ENCODE results near the gene RGS9.
"Not testable (repeated sequence)": the region's sequence is repeated elsewhere in the genome, so short reads cannot be mapped to it uniquely, and the experiment has no call there.

RGS9 gene

GRCh38 chr17:65137021-65137939 lies at the start of gene RGS9:
RGS9 (plus strand) TSS chr17:65137370; CDS start chr17:65137541, 171 bp downstream.
- Histone ChIP-seq H3K27me3 (ENCODE audit: control insufficient read depth in 1 of 2, insufficient read depth in 2 of 2, low read length in 2 of 2) (peaks cover 0 to 19% of the 10 kb centered on the region in 2 donors), H3K4me3 (ENCODE audit: low read depth in 1 of 2, low read length in 2 of 2) (peak within 1 kb of the TSS; percentile 68 to 69), H3K4me1 (ENCODE audit: control insufficient read depth in 1 of 2, insufficient read depth in 2 of 2, low read length in 2 of 2) (peaks cover 10 to 14% of the 10 kb centered on the region in 2 donors), H3K9me3 (ENCODE audit: control insufficient read depth in 1 of 2, low read length in 2 of 2) (no peaks in the 10 kb centered on the region), H3K36me3 (ENCODE audit: control insufficient read depth in 1 of 2, insufficient read depth in 2 of 2, low read length in 2 of 2) (no peaks in the 10 kb centered on the region), H3K27ac (ENCODE audit: low read depth, low read length) (no peak within 1 kb of the TSS), H3K9ac (ENCODE audit: low read depth in 1 of 2, low read length in 2 of 2) (peak within 1 kb of the TSS; percentile 45 to 63)

GRCh38 chr17:65088621-65089360 lies 48.4 kb upstream of the RGS9 start:
- no peak overlapping the region for H3K9ac ChIP-seq (ENCODE audit: low read depth in 1 of 2, low read length in 2 of 2)
- no peaks in the 10 kb centered on the region for H3K27me3 ChIP-seq (ENCODE audit: control insufficient read depth in 1 of 2, insufficient read depth in 2 of 2, low read length in 2 of 2)
- no peak overlapping the region for H3K27ac ChIP-seq (ENCODE audit: low read depth, low read length)
- H3K9me3 ChIP-seq (ENCODE audit: control insufficient read depth in 1 of 2, low read length in 2 of 2) = no peaks in the 10 kb centered on the region
- no peak overlapping the region for H3K4me3 ChIP-seq (ENCODE audit: low read depth in 1 of 2, low read length in 2 of 2)
- no peaks in the 10 kb centered on the region for H3K36me3 ChIP-seq (ENCODE audit: control insufficient read depth in 1 of 2, insufficient read depth in 2 of 2, low read length in 2 of 2)
- H3K4me1 ChIP-seq (ENCODE audit: control insufficient read depth in 1 of 2, insufficient read depth in 2 of 2, low read length in 2 of 2) = peaks cover 16 to 26% of the 10 kb centered on the region in 2 donors

DNA sequence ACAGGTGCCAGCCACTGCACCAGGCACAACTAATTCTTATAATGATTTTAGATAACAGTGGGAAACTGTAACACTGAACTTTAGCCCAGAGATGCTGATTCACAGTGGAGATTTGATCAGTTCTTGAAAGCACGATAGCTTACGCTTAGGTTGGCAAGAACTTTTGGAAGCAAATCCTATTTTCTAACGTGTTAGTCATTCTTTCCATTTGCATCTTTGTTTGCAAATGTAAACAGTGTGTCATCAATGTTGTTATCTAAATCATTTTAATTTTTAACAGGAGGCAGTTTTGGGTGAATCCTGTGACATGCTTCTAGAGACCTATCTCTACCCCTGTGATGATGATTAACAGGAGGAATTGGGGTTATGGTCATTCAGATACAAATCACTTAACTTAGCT lies 44.9 kb upstream of the RGS9 start:
- no peak overlapping the region for H3K27ac ChIP-seq (ENCODE audit: low read depth, low read length)
- no peak overlapping the region for H3K4me3 ChIP-seq (ENCODE audit: low read depth in 1 of 2, low read length in 2 of 2)
- H3K9me3 ChIP-seq (ENCODE audit: control insufficient read depth in 1 of 2, low read length in 2 of 2) = no peaks in the 10 kb centered on the region
- peaks cover 13 to 14% of the 10 kb centered on the region in 2 donors for H3K4me1 ChIP-seq (ENCODE audit: control insufficient read depth in 1 of 2, insufficient read depth in 2 of 2, low read length in 2 of 2)
- H3K36me3 ChIP-seq (ENCODE audit: control insufficient read depth in 1 of 2, insufficient read depth in 2 of 2, low read length in 2 of 2) = no peaks in the 10 kb centered on the region
- H3K27me3 ChIP-seq (ENCODE audit: control insufficient read depth in 1 of 2, insufficient read depth in 2 of 2, low read length in 2 of 2) = no peaks in the 10 kb centered on the region
- no peak overlapping the region for H3K9ac ChIP-seq (ENCODE audit: low read depth in 1 of 2, low read length in 2 of 2)

DNA sequence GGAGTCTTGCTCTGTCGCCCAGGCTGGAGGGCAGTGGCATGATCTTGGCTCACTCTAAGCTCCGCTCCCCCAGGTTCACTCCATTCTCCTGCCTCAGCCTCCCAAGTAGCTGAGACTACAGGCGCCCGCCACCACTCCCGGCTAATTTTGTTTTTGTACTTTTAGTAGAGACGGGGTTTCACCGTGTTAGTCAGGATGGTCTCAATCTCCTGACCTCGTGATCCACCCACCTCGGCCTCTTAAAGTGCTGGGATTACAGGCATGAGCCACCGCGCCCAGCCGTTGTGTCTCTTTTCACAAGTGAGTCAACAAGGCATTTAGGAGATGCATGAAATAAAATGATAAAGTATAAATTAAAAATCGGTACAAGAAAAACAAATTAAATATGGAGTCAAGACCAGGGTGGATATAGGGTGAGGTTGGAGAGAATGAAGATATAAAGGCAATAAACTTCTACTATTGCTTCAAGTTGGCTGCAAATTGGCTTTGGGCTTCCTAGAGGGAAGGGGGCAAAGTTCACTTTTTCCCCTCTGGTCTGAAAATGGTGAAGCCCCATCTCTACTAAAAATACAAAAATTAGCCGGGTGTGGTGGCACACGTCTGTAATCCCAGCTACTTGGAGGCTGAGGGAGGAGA lies 44.3 kb upstream of the RGS9 start:
- not testable (repeated sequence) for H3K36me3 ChIP-seq (ENCODE audit: control insufficient read depth in 1 of 2, insufficient read depth in 2 of 2, low read length in 2 of 2); H3K4me3 ChIP-seq (ENCODE audit: low read depth in 1 of 2, low read length in 2 of 2); H3K9ac ChIP-seq (ENCODE audit: low read depth in 1 of 2, low read length in 2 of 2); H3K9me3 ChIP-seq (ENCODE audit: control insufficient read depth in 1 of 2, low read length in 2 of 2); H3K27me3 ChIP-seq (ENCODE audit: control insufficient read depth in 1 of 2, insufficient read depth in 2 of 2, low read length in 2 of 2); H3K27ac ChIP-seq (ENCODE audit: low read depth, low read length)
- peaks cover 13 to 14% of the 10 kb centered on the region in 2 donors for H3K4me1 ChIP-seq (ENCODE audit: control insufficient read depth in 1 of 2, insufficient read depth in 2 of 2, low read length in 2 of 2)

DNA sequence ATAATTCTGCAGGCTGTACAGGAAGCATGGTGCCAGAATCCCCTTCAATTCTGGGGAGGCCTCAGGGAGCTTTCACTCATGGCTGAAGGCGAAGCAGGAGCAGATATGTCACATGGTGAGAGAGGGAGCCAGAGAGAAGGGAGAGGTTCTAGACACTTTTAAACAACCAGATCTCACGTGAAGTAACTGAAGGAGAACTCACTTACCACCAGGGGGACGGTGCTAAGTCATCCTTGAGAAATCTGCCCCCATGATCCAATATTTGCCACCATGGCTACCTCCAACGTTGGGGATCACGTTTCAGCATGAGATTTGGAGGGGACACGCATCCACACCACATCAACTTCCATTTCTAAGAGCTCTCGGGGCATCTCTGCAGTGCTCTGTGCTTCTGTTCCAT lies 43.2 kb upstream of the RGS9 start:
- no peaks in the 10 kb centered on the region for H3K27me3 ChIP-seq (ENCODE audit: control insufficient read depth in 1 of 2, insufficient read depth in 2 of 2, low read length in 2 of 2)
- no peak overlapping the region for H3K27ac ChIP-seq (ENCODE audit: low read depth, low read length)
- no peak overlapping the region for H3K4me3 ChIP-seq (ENCODE audit: low read depth in 1 of 2, low read length in 2 of 2)
- H3K9ac ChIP-seq (ENCODE audit: low read depth in 1 of 2, low read length in 2 of 2) = no peak overlapping the region
- no peaks in the 10 kb centered on the region for H3K36me3 ChIP-seq (ENCODE audit: control insufficient read depth in 1 of 2, insufficient read depth in 2 of 2, low read length in 2 of 2)
- H3K4me1 ChIP-seq (ENCODE audit: control insufficient read depth in 1 of 2, insufficient read depth in 2 of 2, low read length in 2 of 2) = peaks cover 2 to 8% of the 10 kb centered on the region in 2 donors
- H3K9me3 ChIP-seq (ENCODE audit: control insufficient read depth in 1 of 2, low read length in 2 of 2) = no peaks in the 10 kb centered on the region

DNA sequence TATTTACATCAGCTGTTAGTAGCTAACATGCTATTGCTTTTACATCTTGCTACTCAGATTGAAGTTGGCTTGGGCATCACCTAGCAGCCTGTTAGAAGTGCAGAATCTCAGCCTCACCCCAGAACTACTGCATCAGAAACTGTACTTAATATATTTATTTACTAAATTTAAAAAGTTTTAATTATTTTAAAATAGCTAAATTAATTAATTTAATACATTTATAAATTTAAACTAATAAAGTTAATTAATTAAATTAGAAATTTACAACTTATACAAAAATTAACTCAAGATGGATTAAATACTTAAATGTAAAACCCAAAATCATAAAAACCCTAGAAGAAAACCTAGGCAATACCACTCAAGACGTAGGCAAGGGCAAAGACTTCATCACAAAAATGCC lies 41.7 kb upstream of the RGS9 start:
- no peak overlapping the region for H3K9ac ChIP-seq (ENCODE audit: low read depth in 1 of 2, low read length in 2 of 2)
- H3K27me3 ChIP-seq (ENCODE audit: control insufficient read depth in 1 of 2, insufficient read depth in 2 of 2, low read length in 2 of 2) = no peaks in the 10 kb centered on the region
- H3K36me3 ChIP-seq (ENCODE audit: control insufficient read depth in 1 of 2, insufficient read depth in 2 of 2, low read length in 2 of 2) = no peaks in the 10 kb centered on the region
- H3K4me1 ChIP-seq (ENCODE audit: control insufficient read depth in 1 of 2, insufficient read depth in 2 of 2, low read length in 2 of 2) = peaks cover 7 to 18% of the 10 kb centered on the region in 2 donors
- H3K4me3 ChIP-seq (ENCODE audit: low read depth in 1 of 2, low read length in 2 of 2) = no peak overlapping the region
- H3K27ac ChIP-seq (ENCODE audit: low read depth, low read length) = no peak overlapping the region
- H3K9me3 ChIP-seq (ENCODE audit: control insufficient read depth in 1 of 2, low read length in 2 of 2) = no peaks in the 10 kb centered on the region

DNA sequence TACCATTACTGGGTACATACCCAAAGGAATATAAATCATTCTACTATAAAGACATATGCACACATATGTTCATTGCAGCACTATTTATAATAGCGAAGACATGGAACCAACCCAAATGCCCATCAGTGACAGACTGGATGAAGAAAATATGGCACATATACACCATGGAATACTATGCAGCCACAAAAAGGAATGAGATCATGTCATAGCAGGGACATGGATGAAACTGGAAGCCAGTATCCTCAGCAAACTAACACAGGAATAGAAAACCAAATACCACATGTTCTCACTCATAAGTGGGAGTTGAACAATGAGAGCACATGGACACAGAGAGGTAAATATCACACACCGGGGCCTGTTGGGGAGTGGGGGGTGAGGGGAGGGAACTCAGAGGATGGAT lies 40.8 kb upstream of the RGS9 start:
- H3K9me3 ChIP-seq (ENCODE audit: control insufficient read depth in 1 of 2, low read length in 2 of 2); H3K36me3 ChIP-seq (ENCODE audit: control insufficient read depth in 1 of 2, insufficient read depth in 2 of 2, low read length in 2 of 2); H3K27me3 ChIP-seq (ENCODE audit: control insufficient read depth in 1 of 2, insufficient read depth in 2 of 2, low read length in 2 of 2); H3K27ac ChIP-seq (ENCODE audit: low read depth, low read length); H3K4me3 ChIP-seq (ENCODE audit: low read depth in 1 of 2, low read length in 2 of 2); H3K9ac ChIP-seq (ENCODE audit: low read depth in 1 of 2, low read length in 2 of 2): not testable (repeated sequence)
- H3K4me1 ChIP-seq (ENCODE audit: control insufficient read depth in 1 of 2, insufficient read depth in 2 of 2, low read length in 2 of 2) = peaks cover 14 to 21% of the 10 kb centered on the region in 2 donors

DNA sequence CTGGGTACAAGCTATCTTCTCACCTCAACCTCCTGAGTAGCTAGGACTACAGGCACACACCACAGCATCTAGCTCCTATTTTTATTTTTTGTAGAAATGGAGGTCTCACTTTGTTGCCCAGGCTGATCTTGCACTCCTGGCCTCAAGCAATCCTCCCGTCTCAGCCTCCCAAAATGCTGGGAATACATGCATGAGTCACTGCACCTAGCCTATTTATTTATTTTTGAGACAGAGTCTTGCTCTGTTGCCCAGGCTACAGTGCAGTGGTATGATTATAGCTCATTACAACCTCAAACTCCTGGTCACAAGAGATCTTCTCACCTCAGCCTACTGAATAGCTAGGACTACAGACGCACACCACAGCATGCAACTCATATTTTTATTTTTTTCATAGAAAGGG lies 40.1 kb upstream of the RGS9 start:
- H3K9ac ChIP-seq (ENCODE audit: low read depth in 1 of 2, low read length in 2 of 2) = no peak overlapping the region
- no peaks in the 10 kb centered on the region for H3K36me3 ChIP-seq (ENCODE audit: control insufficient read depth in 1 of 2, insufficient read depth in 2 of 2, low read length in 2 of 2)
- H3K27ac ChIP-seq (ENCODE audit: low read depth, low read length) = no peak overlapping the region
- H3K4me3 ChIP-seq (ENCODE audit: low read depth in 1 of 2, low read length in 2 of 2) = no peak overlapping the region
- no peaks in the 10 kb centered on the region for H3K27me3 ChIP-seq (ENCODE audit: control insufficient read depth in 1 of 2, insufficient read depth in 2 of 2, low read length in 2 of 2)
- H3K9me3 ChIP-seq (ENCODE audit: control insufficient read depth in 1 of 2, low read length in 2 of 2) = no peaks in the 10 kb centered on the region
- H3K4me1 ChIP-seq (ENCODE audit: control insufficient read depth in 1 of 2, insufficient read depth in 2 of 2, low read length in 2 of 2) = peaks cover 16 to 21% of the 10 kb centered on the region in 2 donors

DNA sequence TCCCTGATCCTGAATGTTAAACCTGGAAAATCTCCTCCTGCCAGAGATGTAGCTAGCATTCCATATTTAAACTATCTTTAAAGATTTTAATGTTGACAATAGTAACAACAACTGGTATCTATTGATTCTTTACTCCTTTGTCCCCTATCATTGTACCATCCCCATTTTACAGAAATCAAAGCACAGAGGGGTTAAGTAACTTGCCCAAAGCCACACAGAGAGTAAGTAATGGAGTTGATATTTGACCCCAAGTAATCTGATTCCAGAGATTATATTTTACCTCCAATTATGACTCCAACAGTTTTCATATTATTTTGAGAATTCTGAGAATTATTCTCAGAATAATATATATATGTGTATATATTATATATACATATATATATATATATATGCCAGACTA lies 37.7 kb upstream of the RGS9 start:
- no peaks in the 10 kb centered on the region for H3K9me3 ChIP-seq (ENCODE audit: control insufficient read depth in 1 of 2, low read length in 2 of 2)
- H3K4me1 ChIP-seq (ENCODE audit: control insufficient read depth in 1 of 2, insufficient read depth in 2 of 2, low read length in 2 of 2) = peaks cover 16% of the 10 kb centered on the region in 2 donors
- no peak overlapping the region for H3K27ac ChIP-seq (ENCODE audit: low read depth, low read length)
- H3K27me3 ChIP-seq (ENCODE audit: control insufficient read depth in 1 of 2, insufficient read depth in 2 of 2, low read length in 2 of 2) = no peaks in the 10 kb centered on the region
- H3K9ac ChIP-seq (ENCODE audit: low read depth in 1 of 2, low read length in 2 of 2) = no peak overlapping the region
- H3K4me3 ChIP-seq (ENCODE audit: low read depth in 1 of 2, low read length in 2 of 2) = no peak overlapping the region
- no peaks in the 10 kb centered on the region for H3K36me3 ChIP-seq (ENCODE audit: control insufficient read depth in 1 of 2, insufficient read depth in 2 of 2, low read length in 2 of 2)

DNA sequence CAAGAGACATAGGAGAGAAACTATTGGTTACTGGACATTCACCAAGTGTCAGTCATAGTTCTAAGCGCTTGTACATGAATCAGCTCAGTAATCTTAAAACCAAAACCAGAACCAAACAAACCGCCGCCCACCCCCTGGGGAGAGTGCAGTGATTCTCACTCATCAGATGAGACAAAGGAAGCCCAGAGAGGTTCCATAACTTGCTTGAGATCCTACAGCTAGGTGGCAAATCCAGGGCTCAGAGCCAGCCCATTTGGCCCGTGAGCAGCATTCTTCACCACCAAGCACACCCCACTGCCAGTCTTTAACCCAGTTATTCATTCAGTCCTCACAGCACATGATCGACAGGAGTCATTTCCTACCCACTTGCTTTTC lies 37.2 kb upstream of the RGS9 start:
- peak overlapping the region; percentile 49 to 74 for H3K4me3 ChIP-seq (ENCODE audit: low read depth in 1 of 2, low read length in 2 of 2)
- peak overlapping the region; percentile 13 to 71 for H3K9ac ChIP-seq (ENCODE audit: low read depth in 1 of 2, low read length in 2 of 2)
- H3K9me3 ChIP-seq (ENCODE audit: control insufficient read depth in 1 of 2, low read length in 2 of 2) = no peaks in the 10 kb centered on the region
- peak overlapping the region; percentile 3 for H3K27ac ChIP-seq (ENCODE audit: low read depth, low read length)
- H3K36me3 ChIP-seq (ENCODE audit: control insufficient read depth in 1 of 2, insufficient read depth in 2 of 2, low read length in 2 of 2) = no peaks in the 10 kb centered on the region
- no peaks in the 10 kb centered on the region for H3K27me3 ChIP-seq (ENCODE audit: control insufficient read depth in 1 of 2, insufficient read depth in 2 of 2, low read length in 2 of 2)
- peaks cover 16% of the 10 kb centered on the region in 2 donors for H3K4me1 ChIP-seq (ENCODE audit: control insufficient read depth in 1 of 2, insufficient read depth in 2 of 2, low read length in 2 of 2)
